ENCODE results near the gene EPHB3. TPM values are rescaled to one million over a fixed set of nuclear protein-coding genes. Genes with fewer than 3 reads are reported as not detected.

EPHB3 gene
- total RNA-seq, 1 donor from 2014 or later, result 7.8 TPM

DNA sequence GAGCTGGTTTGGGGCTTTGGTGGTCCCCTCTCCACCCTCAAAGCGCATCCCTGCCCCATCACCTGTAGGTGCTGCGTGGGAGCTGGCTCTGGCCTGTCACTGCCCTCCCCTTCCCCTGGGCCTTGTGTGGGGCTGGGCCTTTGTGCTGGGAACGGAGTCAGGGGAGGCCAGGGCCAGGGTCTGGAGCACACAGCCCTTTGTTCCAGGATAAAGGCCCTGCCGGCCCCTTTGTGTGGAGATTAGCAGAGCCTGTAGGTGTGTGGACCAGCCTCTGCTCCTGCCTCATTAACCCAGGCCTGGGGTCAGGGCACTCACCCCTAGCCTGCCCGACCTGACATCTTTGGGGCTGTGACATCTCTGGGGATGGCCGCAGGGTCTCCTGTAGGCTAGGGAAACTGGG is 8.9 kb downstream of the EPHB3 start:
- DNase-seq (no peak), ATAC-seq (no peak)
- Histone ChIP-seq H3K4me1 (peaks cover 29% of the 10 kb centered on the region), H3K36me3 (no peaks in the 10 kb centered on the region), H3K27me3 (no peaks in the 10 kb centered on the region), H3K27ac (no peak overlapping the region), H3K9me3 (no peaks in the 10 kb centered on the region), H3K4me3 (no peak overlapping the region)
- TF ChIP-seq, protein P1, sequence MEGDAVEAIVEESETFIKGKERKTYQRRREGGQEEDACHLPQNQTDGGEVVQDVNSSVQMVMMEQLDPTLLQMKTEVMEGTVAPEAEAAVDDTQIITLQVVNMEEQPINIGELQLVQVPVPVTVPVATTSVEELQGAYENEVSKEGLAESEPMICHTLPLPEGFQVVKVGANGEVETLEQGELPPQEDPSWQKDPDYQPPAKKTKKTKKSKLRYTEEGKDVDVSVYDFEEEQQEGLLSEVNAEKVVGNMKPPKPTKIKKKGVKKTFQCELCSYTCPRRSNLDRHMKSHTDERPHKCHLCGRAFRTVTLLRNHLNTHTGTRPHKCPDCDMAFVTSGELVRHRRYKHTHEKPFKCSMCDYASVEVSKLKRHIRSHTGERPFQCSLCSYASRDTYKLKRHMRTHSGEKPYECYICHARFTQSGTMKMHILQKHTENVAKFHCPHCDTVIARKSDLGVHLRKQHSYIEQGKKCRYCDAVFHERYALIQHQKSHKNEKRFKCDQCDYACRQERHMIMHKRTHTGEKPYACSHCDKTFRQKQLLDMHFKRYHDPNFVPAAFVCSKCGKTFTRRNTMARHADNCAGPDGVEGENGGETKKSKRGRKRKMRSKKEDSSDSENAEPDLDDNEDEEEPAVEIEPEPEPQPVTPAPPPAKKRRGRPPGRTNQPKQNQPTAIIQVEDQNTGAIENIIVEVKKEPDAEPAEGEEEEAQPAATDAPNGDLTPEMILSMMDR (IDR thresholded peaks at IDR 0.05), result no peak
- intact Hi-C loops (cut with DNase I), result no loop called here

DNA sequence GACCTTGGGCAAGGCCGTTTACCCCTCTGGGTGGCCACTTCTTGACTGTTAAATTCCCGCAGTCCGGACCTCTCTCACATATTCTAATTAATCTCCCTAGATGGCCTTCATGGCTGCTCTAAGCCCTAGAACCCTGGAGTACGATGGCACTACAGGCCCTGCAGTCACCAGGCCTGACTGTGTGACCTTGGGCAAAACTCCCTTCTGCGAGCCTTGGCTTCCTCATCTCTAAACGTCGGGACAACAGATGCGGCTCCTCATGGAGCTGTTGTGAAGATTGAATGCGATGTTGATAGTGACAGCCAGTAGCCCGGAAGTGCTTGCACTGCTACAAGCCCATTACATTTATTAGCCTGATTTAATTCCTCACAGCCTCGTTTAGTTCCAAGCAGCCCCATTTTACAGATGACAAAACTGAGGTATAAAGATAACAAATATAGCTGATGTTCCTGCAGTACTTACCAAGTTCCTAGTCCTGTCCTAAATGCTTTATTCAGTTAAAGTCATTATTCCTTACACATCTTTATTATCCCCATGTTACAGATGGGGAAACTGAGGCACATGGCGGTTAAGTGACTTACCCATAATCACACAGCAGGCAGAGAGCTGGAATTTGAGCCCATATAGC is 10.3 kb downstream of the EPHB3 start:
- ATAC-seq, result no peak
- Histone ChIP-seq H3K9me3 (no peaks in the 10 kb centered on the region), H3K36me3 (peaks cover 2% of the 10 kb centered on the region), H3K4me3 (no peak overlapping the region), H3K27me3 (no peaks in the 10 kb centered on the region), H3K4me1 (peaks cover 17% of the 10 kb centered on the region), H3K27ac (no peak overlapping the region)
- TF ChIP-seq, protein P1 (IDR thresholded peaks at IDR 0.05), result no peak
- DNase-seq, result no peak
- intact Hi-C loops (cut with DNase I), result no loop called here

DNA sequence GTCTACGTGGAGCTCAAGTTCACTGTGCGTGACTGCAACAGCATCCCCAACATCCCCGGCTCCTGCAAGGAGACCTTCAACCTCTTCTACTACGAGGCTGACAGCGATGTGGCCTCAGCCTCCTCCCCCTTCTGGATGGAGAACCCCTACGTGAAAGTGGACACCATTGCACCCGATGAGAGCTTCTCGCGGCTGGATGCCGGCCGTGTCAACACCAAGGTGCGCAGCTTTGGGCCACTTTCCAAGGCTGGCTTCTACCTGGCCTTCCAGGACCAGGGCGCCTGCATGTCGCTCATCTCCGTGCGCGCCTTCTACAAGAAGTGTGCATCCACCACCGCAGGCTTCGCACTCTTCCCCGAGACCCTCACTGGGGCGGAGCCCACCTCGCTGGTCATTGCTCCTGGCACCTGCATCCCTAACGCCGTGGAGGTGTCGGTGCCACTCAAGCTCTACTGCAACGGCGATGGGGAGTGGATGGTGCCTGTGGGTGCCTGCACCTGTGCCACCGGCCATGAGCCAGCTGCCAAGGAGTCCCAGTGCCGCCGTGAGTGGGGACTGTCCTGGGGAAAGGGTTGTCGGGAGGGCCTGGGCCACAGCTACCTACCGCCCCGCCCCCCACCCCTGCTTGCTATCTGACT is 11.2 kb downstream of the EPHB3 start:
- Histone ChIP-seq H3K36me3 (peaks cover 11% of the 10 kb centered on the region), H3K27ac (no peak overlapping the region), H3K4me3 (no peak overlapping the region), H3K4me1 (peaks cover 13% of the 10 kb centered on the region), H3K9me3 (no peaks in the 10 kb centered on the region), H3K27me3 (no peaks in the 10 kb centered on the region)
- TF ChIP-seq, protein P1 (IDR thresholded peaks at IDR 0.05), result no peak
- intact Hi-C loops (cut with DNase I), result no loop called here
- DNase-seq, result no peak
- no peak for ATAC-seq

DNA sequence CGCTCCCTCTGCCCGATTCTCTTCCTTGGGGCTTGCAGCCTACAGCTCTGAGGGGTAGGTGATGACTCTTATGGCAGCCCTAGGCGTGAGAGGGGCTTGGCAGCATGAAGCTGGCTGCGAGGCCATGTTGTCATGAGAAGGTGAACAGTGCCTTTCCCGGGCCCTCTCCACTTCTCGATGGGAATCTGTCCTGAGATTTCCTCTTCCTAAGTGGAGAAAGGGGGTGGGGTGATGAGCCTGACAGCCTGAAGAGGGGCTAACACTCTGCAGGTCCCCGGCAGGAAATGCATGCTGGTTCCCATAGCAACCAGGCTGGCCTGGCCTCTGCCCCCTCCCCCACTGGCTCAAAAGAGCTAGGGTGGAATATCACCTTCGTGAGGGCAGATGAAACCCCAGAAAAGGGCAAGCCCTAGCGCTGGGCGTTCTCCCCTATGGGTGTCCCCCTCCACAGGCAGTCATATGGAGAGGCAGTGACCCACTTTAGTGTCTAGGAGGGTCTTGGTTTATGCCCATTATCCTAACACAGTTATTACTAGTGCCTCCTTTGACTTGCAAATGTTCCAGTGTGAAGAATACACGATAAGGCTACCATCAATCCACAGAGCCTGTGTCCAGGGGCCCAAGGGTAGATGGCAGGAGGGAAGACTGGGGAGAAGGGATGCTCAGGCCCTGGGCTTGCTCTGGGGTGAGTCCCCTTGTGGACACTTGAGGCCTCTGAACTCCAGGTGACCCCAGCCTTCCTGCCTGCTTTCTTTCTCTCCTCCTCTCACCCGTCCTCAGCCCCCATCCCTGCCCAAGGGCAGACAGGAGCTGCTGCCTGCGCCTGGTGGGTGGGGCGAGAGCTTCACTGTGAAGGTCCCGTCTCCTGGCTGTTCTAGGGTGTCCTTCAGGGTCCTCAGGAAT is 13.2 kb downstream of the EPHB3 start:
- no peaks in the 10 kb centered on the region for H3K9me3 ChIP-seq
- H3K4me1 ChIP-seq, result peaks cover 4% of the 10 kb centered on the region
- H3K27me3 ChIP-seq, result no peaks in the 10 kb centered on the region
- intact Hi-C loops (cut with DNase I), result no loop called here
- no peak overlapping the region for H3K4me3 ChIP-seq
- no peak overlapping the region for H3K27ac ChIP-seq
- TF ChIP-seq, protein P1 (IDR thresholded peaks at IDR 0.05), result no peak
- ATAC-seq (no peak), DNase-seq (no peak)
- peaks cover 17% of the 10 kb centered on the region for H3K36me3 ChIP-seq

DNA sequence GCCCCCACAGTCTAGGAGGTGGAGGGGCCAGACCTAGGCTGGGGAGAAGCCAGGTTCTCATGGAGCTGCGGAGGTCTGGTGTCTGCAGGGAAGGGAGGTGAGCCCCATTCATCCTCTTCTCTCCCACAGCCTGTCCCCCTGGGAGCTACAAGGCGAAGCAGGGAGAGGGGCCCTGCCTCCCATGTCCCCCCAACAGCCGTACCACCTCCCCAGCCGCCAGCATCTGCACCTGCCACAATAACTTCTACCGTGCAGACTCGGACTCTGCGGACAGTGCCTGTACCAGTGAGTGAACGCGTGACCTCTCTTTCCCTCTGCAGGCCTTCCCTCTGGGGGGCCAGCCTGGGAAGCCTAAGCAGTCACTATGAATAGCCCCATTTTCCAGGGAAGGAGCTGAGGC is 14.1 kb downstream of the EPHB3 start:
- Histone ChIP-seq H3K9me3 (no peaks in the 10 kb centered on the region), H3K36me3 (peaks cover 24% of the 10 kb centered on the region), H3K27ac (no peak overlapping the region), H3K4me3 (no peak overlapping the region), H3K27me3 (no peaks in the 10 kb centered on the region), H3K4me1 (no peaks in the 10 kb centered on the region)
- intact Hi-C loops (cut with DNase I), result no loop called here
- ATAC-seq (no peak), DNase-seq (no peak)
- TF ChIP-seq, protein P1 (IDR thresholded peaks at IDR 0.05), result no peak
